B cell (primary cell): Measurements from ENCODE around the gene SPINDOC. TPM values are rescaled to one million over a fixed set of nuclear protein-coding genes. Genes with fewer than 3 reads are reported as not detected.

Experiments
- ATAC-seq: fragments of 200-7000 bp; cut with Tn5 transposase; one replicate; pipeline ENCODE4 v1.10.0; 2021; ENCODE audit warnings: low read depth, mild to moderate bottlenecking, moderate number of reproducible peaks, moderate library complexity
- CTCF ChIA-PET: fragments of 350-600 bp; sonication (Branson Sonifier 250); formaldehyde crosslinking; loops from one replicate; lab custom pipeline; 2021; ENCODE audit warnings: antibody characterized with exemption, inconsistent platforms; lab: Charles Lee
- POLR2A ChIA-PET: fragments of 350-600 bp; sonication (Branson Sonifier 250); formaldehyde crosslinking; loops from one replicate; lab custom pipeline; 2021; ENCODE audit warnings: antibody characterized with exemption; lab: Charles Lee
- DNase-seq: peaks from one replicate; pipeline ENCODE4 v3.0.0; 2013
- H2AFZ ChIP-seq: 2 replicates; pipeline ENCODE4 v1.6.1; 2012; ENCODE audit warnings: mild to moderate bottlenecking, low read depth, low read length; ENCODE audit not compliant: insufficient read depth, poor library complexity, severe bottlenecking
- H3K27ac ChIP-seq, 2 donors: 1 replicate in 1 of 2; 2 replicates in 1 of 2; pipeline ENCODE4 v1.5.1; 2012 to 2013; ENCODE audit warnings: low read length in 2 of 2, mild to moderate bottlenecking in 2 of 2, moderate library complexity in 1 of 2
- H3K27me3 ChIP-seq, 4 experiments: fragments of 200-600 bp in 1 of 4; sonication (generic) in 1 of 4; replicated peaks in 1 of 4; 1 replicate in 2 of 4; 2 replicates in 2 of 4; pipeline versions ENCODE4 v1.6.1 to v1.7.0; 2013 to 2016; ENCODE audit warnings: low read length in 3 of 4, mild to moderate bottlenecking in 2 of 4, mixed read lengths in 1 of 4, moderate library complexity in 1 of 4; ENCODE audit not compliant: insufficient read depth in 4 of 4, control insufficient read depth in 3 of 4; ENCODE audit errors: control extremely low read depth in 1 of 4
- H3K36me3 ChIP-seq, 2 experiments: replicated peaks in 1 of 2; 1 replicate in 1 of 2; 2 replicates in 1 of 2; pipeline versions ENCODE4 v1.6.1 to v1.7.1; 2013; ENCODE audit warnings: low read length in 1 of 2; ENCODE audit not compliant: insufficient read depth in 2 of 2, control insufficient read depth in 1 of 2; ENCODE audit errors: control extremely low read depth in 1 of 2, extremely low read depth in 1 of 2
- H3K4me1 ChIP-seq, 2 donors: fragments of 200-600 bp in 1 of 2; sonication (generic) in 1 of 2; 1 replicate in 1 of 2; 2 replicates in 1 of 2; pipeline versions ENCODE4 v1.5.1 to v1.6.1; 2013 to 2017; ENCODE audit warnings: low read length in 2 of 2; ENCODE audit not compliant: control insufficient read depth in 2 of 2, insufficient read depth in 2 of 2
- H3K4me2 ChIP-seq: replicated peaks from 2 replicates; pipeline ENCODE3; 2012; ENCODE audit warnings: mild to moderate bottlenecking, low read depth, low read length; ENCODE audit not compliant: poor library complexity, severe bottlenecking
- H3K4me3 ChIP-seq, 5 experiments: fragments of 200-600 bp in 1 of 5; sonication (generic) in 1 of 5; 1 replicate in 3 of 5; 2 replicates in 2 of 5; pipeline versions ENCODE4 v1.5.1 to v1.7.0; 2011 to 2016; ENCODE audit warnings: low read length in 4 of 5, mild to moderate bottlenecking in 4 of 5, low read depth in 2 of 5, control low read depth in 1 of 5, moderate library complexity in 1 of 5; ENCODE audit not compliant: insufficient read depth in 1 of 5; ENCODE audit errors: control extremely low read depth in 1 of 5, extremely low read depth in 1 of 5
- H3K79me2 ChIP-seq: fragments of 200-600 bp; sonication (generic); one replicate; pipeline ENCODE4 v1.6.0; 2016; ENCODE audit warnings: low read length; ENCODE audit not compliant: control insufficient read depth, insufficient read depth
- H3K9ac ChIP-seq: fragments of 200-600 bp; sonication (generic); 2 replicates; pipeline ENCODE4 v1.6.1; 2017; ENCODE audit warnings: mild to moderate bottlenecking, low read length, moderate library complexity
- H3K9me3 ChIP-seq, 3 donors: one replicate each; pipeline versions ENCODE4 v1.6.1 to v1.7.1; 2013; ENCODE audit warnings: low read length in 2 of 3; ENCODE audit not compliant: control insufficient read depth in 2 of 3, insufficient read depth in 1 of 3; ENCODE audit errors: control extremely low read depth in 1 of 3
- H4K20me1 ChIP-seq: 2 replicates; pipeline ENCODE4 v1.6.0; 2012; ENCODE audit warnings: mild to moderate bottlenecking, low read length; ENCODE audit not compliant: insufficient read depth, control insufficient read depth, poor library complexity, severe bottlenecking
- H3K27ac Mint-ChIP-seq: one replicate; pipeline ENCODE4 v1.8.0; 2021; ENCODE audit warnings: mixed read lengths
- H3K27me3 Mint-ChIP-seq: one replicate; pipeline ENCODE4 v1.8.0; 2021; ENCODE audit warnings: mixed read lengths
- H3K4me1 Mint-ChIP-seq: one replicate; pipeline ENCODE4 v1.8.0; 2021; ENCODE audit warnings: mixed read lengths
- H3K4me3 Mint-ChIP-seq: one replicate; pipeline ENCODE4 v1.8.0; 2021; ENCODE audit warnings: mixed read lengths
- H3K9me3 Mint-ChIP-seq: one replicate; pipeline ENCODE4 v1.8.0; 2022; ENCODE audit warnings: mixed read lengths; ENCODE audit not compliant: insufficient read depth
- EZH2 ChIP-seq: IDR thresholded peaks from 2 replicates; pipeline ENCODE4 v1.6.1; 2012; ENCODE audit warnings: borderline replicate concordance, low read depth, mild to moderate bottlenecking, moderate library complexity, low read length; ENCODE audit not compliant: insufficient read depth, poor library complexity, severe bottlenecking
- WGBS: methylation state at CpG from one replicate; pipeline ENCODE4 v1.1.5; 2013; ENCODE audit warnings: missing lambda C conversion rate; ENCODE audit not compliant: insufficient coverage; 5-methylcytosine and 5-hydroxymethylcytosine counted together
- intact Hi-C: fragments of 100-400 bp; cut with micrococcal nuclease; formaldehyde crosslinking; loops from one replicate; pipeline ENCODE4 v1.10.0; 2022
- polyA plus RNA-seq: library from polyadenylated mRNA; depleted of rRNA; stranded (reverse); fragments of >200 nt; gene quantifications from 2 replicates; pipeline ENCODE4 v1.2.3, GENCODE V29; 2012
- total RNA-seq, 2 donors: library from RNA; stranded (reverse); fragments of 120-200 nt in 1 of 2; gene quantifications; 1 replicate in 1 of 2; 2 replicates in 1 of 2; pipeline versions ENCODE4 v1.2.3 to v1.2.4, GENCODE V29; 2013 to 2022
- TF ChIP-seq, protein P1 (sequence below): fragments of 200-600 bp; IDR thresholded peaks from one replicate; pipeline ENCODE4 v1.8.0; 2022; ENCODE audit warnings: antibody characterized with exemption, mild to moderate bottlenecking

SPINDOC gene
- total and polyA plus RNA-seq, 2 donors (not counting 1 experiment from before 2014, with no cell fraction given): 10.5 to 23.9 TPM

DNA sequence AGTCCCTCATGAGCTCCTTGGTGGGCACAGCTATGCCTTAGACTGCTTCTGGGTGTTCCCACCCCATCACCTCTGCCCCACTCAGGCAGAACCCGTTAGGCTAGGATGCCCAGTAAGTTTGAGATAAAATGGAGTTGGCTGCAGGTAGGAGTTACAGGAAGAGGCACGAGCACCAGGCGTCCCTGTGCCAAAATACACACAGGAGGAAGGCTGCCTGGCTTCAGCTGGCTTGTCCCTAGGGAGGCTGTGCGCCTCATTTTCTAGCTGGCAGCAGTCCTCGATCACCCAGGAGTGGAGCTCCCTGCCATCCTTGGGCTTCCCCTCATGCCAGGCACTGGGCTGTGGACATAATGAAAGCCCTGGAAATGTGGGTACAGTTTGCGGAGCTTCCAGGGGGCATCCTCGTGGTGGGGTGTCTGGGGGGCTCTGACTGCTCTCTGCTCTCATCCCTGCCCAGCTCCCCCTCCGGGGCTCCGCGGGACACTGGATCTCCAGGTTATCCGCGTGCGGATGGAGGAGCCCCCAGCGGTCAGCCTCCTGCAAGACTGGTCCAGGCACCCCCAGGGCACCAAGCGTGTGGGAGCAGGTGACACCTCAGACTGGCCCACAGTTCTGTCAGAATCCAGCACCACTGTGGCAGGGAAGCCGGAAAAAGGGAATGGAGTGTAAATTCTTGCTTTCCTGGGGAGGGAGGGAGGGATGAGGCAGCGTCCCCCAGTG, 13.4 kb downstream of the SPINDOC start:
- CTCF ChIA-PET: interaction anchor here (0.6 to 2.5 kb wide), 3 partner anchors 11 to 1794 kb away, joined by 3 to 8 read pairs (median 3); no protein-coding TSS in a partner anchor

More for the DNA sequence above, 13.4 kb downstream of the SPINDOC start:
- no peak overlapping the region for H3K27ac Mint-ChIP-seq
- H3K36me3 ChIP-seq: peaks cover 0 to 16% of the 10 kb centered on the region in 2 experiments
- no peaks in the 10 kb centered on the region for H3K9me3 ChIP-seq
- no peaks in the 10 kb centered on the region for H3K27me3 Mint-ChIP-seq
- H3K4me2 ChIP-seq: no peak overlapping the region
- H3K27me3 ChIP-seq: no peaks in the 10 kb centered on the region
- no peaks in the 10 kb centered on the region for H3K4me1 ChIP-seq
- H3K4me1 Mint-ChIP-seq: no peaks in the 10 kb centered on the region
- TF ChIP-seq EZH2: no peak
- TF ChIP-seq, protein P1, sequence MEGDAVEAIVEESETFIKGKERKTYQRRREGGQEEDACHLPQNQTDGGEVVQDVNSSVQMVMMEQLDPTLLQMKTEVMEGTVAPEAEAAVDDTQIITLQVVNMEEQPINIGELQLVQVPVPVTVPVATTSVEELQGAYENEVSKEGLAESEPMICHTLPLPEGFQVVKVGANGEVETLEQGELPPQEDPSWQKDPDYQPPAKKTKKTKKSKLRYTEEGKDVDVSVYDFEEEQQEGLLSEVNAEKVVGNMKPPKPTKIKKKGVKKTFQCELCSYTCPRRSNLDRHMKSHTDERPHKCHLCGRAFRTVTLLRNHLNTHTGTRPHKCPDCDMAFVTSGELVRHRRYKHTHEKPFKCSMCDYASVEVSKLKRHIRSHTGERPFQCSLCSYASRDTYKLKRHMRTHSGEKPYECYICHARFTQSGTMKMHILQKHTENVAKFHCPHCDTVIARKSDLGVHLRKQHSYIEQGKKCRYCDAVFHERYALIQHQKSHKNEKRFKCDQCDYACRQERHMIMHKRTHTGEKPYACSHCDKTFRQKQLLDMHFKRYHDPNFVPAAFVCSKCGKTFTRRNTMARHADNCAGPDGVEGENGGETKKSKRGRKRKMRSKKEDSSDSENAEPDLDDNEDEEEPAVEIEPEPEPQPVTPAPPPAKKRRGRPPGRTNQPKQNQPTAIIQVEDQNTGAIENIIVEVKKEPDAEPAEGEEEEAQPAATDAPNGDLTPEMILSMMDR: no peak
- DNase-seq (no peak), ATAC-seq (no peak)
- H2AFZ ChIP-seq: no peak overlapping the region
- POLR2A ChIA-PET: interaction anchor here (0.6 kb wide), 1 partner anchor 19 kb away, joined by 7 read pairs; no protein-coding TSS in a partner anchor
- peaks cover 6% of the 10 kb centered on the region for H3K79me2 ChIP-seq
- no peak overlapping the region for H3K9ac ChIP-seq
- no peak overlapping the region for H3K4me3 Mint-ChIP-seq
- 89% methylated on average over 16 of the region's 17 CpGs for WGBS
- intact Hi-C loops: no loop called here
- no peaks in the 10 kb centered on the region for H4K20me1 ChIP-seq
- H3K27ac ChIP-seq: no peak overlapping the region
- no peaks in the 10 kb centered on the region for H3K9me3 Mint-ChIP-seq
- no peak overlapping the region for H3K4me3 ChIP-seq
